ENCODE data around the gene MT1H. TPM values are rescaled to one million over a fixed set of nuclear protein-coding genes. Genes with fewer than 3 reads are reported as not detected.

Gene MT1H
- total RNA-seq, 1 donor from 2014 or later, result not detected

DNA sequence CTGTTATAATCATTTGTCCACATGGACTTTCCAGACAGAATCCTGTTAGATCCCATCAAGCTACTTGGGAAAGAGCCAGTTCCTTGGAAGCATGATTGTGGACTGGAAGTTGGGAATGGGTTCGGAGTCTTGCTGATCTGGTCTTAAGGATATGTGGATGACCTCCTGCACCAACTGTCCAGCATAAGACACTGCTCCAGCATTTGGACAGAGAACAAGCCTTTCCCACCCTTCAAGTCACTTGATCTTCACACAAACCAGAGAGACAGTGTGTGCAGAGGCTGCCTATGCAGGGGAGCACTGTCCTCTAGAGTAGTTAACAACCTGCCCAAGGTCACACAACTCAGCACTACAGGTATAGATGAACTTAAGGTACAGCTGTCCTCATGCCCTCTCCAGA is 23.8 kb upstream of the MT1H start:
- DNase-seq, result no peak
- no peaks in the 10 kb centered on the region for H3K36me3 ChIP-seq
- no peak overlapping the region for H3K27ac ChIP-seq (replicated peaks)
- intact Hi-C loops (cut with micrococcal nuclease), result no loop called here
- H3K27me3 ChIP-seq (ENCODE audit: low read depth), result peaks cover 85% of the 10 kb centered on the region
- TF ChIP-seq, protein P1, sequence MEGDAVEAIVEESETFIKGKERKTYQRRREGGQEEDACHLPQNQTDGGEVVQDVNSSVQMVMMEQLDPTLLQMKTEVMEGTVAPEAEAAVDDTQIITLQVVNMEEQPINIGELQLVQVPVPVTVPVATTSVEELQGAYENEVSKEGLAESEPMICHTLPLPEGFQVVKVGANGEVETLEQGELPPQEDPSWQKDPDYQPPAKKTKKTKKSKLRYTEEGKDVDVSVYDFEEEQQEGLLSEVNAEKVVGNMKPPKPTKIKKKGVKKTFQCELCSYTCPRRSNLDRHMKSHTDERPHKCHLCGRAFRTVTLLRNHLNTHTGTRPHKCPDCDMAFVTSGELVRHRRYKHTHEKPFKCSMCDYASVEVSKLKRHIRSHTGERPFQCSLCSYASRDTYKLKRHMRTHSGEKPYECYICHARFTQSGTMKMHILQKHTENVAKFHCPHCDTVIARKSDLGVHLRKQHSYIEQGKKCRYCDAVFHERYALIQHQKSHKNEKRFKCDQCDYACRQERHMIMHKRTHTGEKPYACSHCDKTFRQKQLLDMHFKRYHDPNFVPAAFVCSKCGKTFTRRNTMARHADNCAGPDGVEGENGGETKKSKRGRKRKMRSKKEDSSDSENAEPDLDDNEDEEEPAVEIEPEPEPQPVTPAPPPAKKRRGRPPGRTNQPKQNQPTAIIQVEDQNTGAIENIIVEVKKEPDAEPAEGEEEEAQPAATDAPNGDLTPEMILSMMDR (IDR thresholded peaks at IDR 0.05; ENCODE audit: borderline replicate concordance), result no peak
- peaks cover 13% of the 10 kb centered on the region for H3K4me1 ChIP-seq
- H3K9me3 ChIP-seq (replicated peaks), result no peaks in the 10 kb centered on the region
- no peak overlapping the region for H3K4me3 ChIP-seq

DNA sequence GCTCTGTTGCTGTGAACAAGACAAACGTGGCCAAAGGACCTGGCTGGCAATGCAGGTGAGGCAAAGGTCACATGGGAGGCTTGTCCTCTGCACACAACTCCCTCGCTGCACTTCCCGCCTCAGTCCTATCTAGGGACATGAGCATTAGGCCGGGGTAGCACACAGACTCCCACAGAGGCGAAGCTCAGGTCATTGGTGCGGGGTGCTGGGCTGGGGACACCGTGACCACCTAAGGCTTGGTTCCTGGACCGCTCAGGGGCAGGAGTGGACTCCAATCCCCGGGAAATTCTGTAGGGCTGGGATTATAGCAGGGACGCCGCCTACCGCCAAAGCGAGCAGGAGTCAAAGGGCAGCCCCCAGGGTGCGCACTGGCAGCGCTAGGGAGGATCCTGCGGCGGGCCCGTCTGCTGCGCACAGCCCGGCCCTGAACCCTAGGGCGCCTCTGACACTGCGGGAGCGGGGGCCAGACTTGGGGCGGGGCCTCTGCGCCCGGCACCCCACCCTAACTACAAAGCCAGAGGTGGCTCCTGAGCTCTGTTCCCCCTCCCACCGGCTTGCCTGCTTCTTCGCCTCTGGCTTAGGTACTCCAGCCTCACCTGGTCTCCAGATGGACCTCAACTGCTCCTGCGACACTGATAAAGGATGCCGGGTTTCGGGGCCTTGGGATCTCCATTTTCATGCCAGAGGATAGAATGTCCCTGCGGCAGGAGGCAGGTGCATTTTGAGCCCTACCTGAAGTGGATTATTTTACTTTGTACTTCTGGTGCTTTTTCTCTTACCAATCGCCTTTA is 21.8 kb upstream of the MT1H start:
- Histone ChIP-seq H3K27ac (replicated peaks) (no peak overlapping the region), H3K9me3 (replicated peaks) (no peaks in the 10 kb centered on the region), H3K4me1 (peaks cover 12% of the 10 kb centered on the region), H3K36me3 (no peaks in the 10 kb centered on the region), H3K4me3 (no peak overlapping the region), H3K27me3 (ENCODE audit: low read depth) (peaks cover 86% of the 10 kb centered on the region)
- DNase-seq, result no peak
- intact Hi-C loops (cut with micrococcal nuclease), result no loop called here
- TF ChIP-seq, protein P1 (IDR thresholded peaks at IDR 0.05; ENCODE audit: borderline replicate concordance), result no peak

DNA sequence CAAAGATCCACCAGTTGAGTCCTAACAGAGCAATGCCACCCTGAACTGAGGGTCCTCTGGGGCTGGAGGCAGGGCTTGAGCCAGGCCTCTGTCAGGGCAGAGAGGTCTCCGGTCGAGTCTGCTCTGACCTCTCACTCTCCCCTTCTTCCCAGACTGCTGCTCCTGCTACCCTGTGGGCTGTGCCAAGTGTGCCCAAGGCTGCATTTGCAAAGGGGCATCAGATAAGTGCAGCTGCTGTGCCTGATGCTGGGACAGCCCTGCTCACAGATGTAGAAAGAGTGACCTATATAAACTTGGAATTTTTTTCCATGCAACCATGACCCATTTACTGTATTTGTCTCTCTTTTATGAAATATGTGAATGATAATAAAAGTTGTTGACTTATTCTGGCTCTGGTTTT is 20.3 kb upstream of the MT1H start:
- Histone ChIP-seq H3K4me1 (no peaks in the 10 kb centered on the region), H3K4me3 (no peak overlapping the region), H3K9me3 (replicated peaks) (no peaks in the 10 kb centered on the region), H3K36me3 (no peaks in the 10 kb centered on the region), H3K27me3 (ENCODE audit: low read depth) (peaks cover 72% of the 10 kb centered on the region), H3K27ac (replicated peaks) (no peak overlapping the region)
- DNase-seq, result no peak
- TF ChIP-seq, protein P1 (IDR thresholded peaks at IDR 0.05; ENCODE audit: borderline replicate concordance), result no peak
- intact Hi-C loops (cut with micrococcal nuclease), result no loop called here

DNA sequence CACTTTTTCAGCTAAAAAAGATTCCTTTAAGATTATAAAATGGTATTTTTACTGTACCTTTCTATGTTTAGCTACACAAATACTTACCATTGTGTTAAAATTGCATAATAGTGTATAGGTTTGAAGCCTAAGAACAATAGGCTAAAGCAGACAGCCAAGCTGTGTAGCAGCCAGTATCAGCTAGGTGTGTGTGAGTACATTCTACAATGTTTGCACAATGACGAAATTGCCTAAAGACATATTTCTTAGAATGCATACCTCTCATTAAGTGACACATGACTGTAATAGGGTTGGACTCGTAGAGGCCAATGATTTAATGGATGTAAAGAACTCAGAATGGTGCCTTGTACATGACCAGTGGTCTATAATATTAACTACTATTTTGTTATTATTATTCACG is 19.8 kb upstream of the MT1H start:
- H3K4me1 ChIP-seq, result no peaks in the 10 kb centered on the region
- no peaks in the 10 kb centered on the region for H3K9me3 ChIP-seq (replicated peaks)
- H3K36me3 ChIP-seq, result no peaks in the 10 kb centered on the region
- peaks cover 66% of the 10 kb centered on the region for H3K27me3 ChIP-seq (ENCODE audit: low read depth)
- H3K27ac ChIP-seq (replicated peaks), result no peak overlapping the region
- DNase-seq, result no peak
- intact Hi-C loops (cut with micrococcal nuclease), result no loop called here
- no peak overlapping the region for H3K4me3 ChIP-seq
- TF ChIP-seq, protein P1 (IDR thresholded peaks at IDR 0.05; ENCODE audit: borderline replicate concordance), result no peak

DNA sequence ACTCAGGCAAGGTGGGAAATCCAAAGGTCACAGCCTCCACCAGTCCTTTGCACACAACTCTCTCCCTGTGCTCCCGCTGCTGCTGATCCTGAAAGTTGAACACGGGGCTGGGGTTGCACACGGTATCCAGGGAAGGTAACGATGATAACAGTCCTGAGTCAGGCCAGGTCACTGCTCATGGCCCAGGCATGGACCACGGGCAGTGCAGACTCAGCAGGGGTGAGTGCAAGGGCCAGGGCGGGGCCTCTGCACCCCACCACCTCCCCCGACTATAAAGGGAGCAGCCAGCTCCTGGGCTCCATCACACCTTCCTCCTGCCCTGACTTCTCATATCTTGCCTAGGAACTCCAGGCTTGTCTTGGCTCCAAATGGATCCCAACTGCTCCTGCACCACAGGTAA is 18.0 kb upstream of the MT1H start, which contains the start of gene MT1B:
TSS of gene MT1B (plus strand) at position 301 of the 400 bp plus-strand sequence. CDS start at position 369, 68 bp downstream.
- peaks cover 49% of the 10 kb centered on the region for H3K27me3 ChIP-seq (ENCODE audit: low read depth)
- H3K4me1 ChIP-seq, result no peaks in the 10 kb centered on the region
- no peak for DNase-seq
- no peak within 1 kb of the TSS for H3K4me3 ChIP-seq
- H3K36me3 ChIP-seq, result no peaks in the 10 kb centered on the region
- no peak within 1 kb of the TSS for H3K27ac ChIP-seq (replicated peaks)
- TF ChIP-seq, protein P1 (IDR thresholded peaks at IDR 0.05; ENCODE audit: borderline replicate concordance), result no peak
- H3K9me3 ChIP-seq (replicated peaks), result no peaks in the 10 kb centered on the region
- intact Hi-C loops (cut with micrococcal nuclease), result no loop called here
